Transverse colon (tissue), 4 donors: ENCODE data around the gene CNTNAP2.

Source experiments
- EP300 ChIP-seq: sonication (generic); formaldehyde crosslinking; IDR thresholded peaks from one replicate; pipeline ENCODE4 v1.6.1; 2017; ENCODE audit warnings: antibody characterized with exemption, low read depth
- POLR2AphosphoS5 ChIP-seq, 3 donors: sonication (generic); formaldehyde crosslinking; IDR thresholded peaks; one replicate each; pipeline ENCODE4 v1.6.1; 2016; ENCODE audit warnings: antibody characterized with exemption in 3 of 3
- TF ChIP-seq, protein P1 (sequence below), 5 experiments: fragments of 200-600 bp in 3 of 5; fragments of 450-650 bp in 2 of 5; sonication (generic) in 3 of 5; IDR thresholded peaks; 1 replicate in 2 of 5; 2 replicates in 3 of 5; pipeline ENCODE4 v1.5.1; 2016 to 2017; ENCODE audit warnings: antibody characterized with exemption in 5 of 5, inconsistent platforms in 3 of 5, mild to moderate bottlenecking in 2 of 5, moderate library complexity in 1 of 5

GRCh38 chr7:146861701-146862100 is 745.1 kb downstream of the CNTNAP2 start:
- TF ChIP-seq, protein P1, sequence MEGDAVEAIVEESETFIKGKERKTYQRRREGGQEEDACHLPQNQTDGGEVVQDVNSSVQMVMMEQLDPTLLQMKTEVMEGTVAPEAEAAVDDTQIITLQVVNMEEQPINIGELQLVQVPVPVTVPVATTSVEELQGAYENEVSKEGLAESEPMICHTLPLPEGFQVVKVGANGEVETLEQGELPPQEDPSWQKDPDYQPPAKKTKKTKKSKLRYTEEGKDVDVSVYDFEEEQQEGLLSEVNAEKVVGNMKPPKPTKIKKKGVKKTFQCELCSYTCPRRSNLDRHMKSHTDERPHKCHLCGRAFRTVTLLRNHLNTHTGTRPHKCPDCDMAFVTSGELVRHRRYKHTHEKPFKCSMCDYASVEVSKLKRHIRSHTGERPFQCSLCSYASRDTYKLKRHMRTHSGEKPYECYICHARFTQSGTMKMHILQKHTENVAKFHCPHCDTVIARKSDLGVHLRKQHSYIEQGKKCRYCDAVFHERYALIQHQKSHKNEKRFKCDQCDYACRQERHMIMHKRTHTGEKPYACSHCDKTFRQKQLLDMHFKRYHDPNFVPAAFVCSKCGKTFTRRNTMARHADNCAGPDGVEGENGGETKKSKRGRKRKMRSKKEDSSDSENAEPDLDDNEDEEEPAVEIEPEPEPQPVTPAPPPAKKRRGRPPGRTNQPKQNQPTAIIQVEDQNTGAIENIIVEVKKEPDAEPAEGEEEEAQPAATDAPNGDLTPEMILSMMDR (IDR thresholded peaks at IDR 0.05), result no peak
- TF ChIP-seq POLR2AphosphoS5 (IDR thresholded peaks at IDR 0.05) (no peak), EP300 (no peak)
